Keratinocyte (primary cell): ENCODE results near the gene INO80E.

Experiments used
- EZH2 ChIP-seq: IDR thresholded peaks from one replicate; pipeline ENCODE4 v1.6.1; 2012; ENCODE audit warnings: inconsistent platforms, mild to moderate bottlenecking, low read length, moderate library complexity
- TF ChIP-seq, protein P1 (sequence below), 3 experiments: IDR thresholded peaks in 1 of 3; conservative IDR thresholded peaks in 1 of 3; optimal IDR thresholded peaks in 1 of 3; 2 replicates in 2 of 3; 3 replicates in 1 of 3; pipeline versions ENCODE3 to v1.5.1; 2011; ENCODE audit warnings: low read length in 3 of 3, mild to moderate bottlenecking in 3 of 3, moderate library complexity in 2 of 3, control low read depth in 1 of 3, inconsistent platforms in 1 of 3; ENCODE audit not compliant: insufficient read depth in 2 of 3; ENCODE audit errors: extremely low read depth in 1 of 3

DNA sequence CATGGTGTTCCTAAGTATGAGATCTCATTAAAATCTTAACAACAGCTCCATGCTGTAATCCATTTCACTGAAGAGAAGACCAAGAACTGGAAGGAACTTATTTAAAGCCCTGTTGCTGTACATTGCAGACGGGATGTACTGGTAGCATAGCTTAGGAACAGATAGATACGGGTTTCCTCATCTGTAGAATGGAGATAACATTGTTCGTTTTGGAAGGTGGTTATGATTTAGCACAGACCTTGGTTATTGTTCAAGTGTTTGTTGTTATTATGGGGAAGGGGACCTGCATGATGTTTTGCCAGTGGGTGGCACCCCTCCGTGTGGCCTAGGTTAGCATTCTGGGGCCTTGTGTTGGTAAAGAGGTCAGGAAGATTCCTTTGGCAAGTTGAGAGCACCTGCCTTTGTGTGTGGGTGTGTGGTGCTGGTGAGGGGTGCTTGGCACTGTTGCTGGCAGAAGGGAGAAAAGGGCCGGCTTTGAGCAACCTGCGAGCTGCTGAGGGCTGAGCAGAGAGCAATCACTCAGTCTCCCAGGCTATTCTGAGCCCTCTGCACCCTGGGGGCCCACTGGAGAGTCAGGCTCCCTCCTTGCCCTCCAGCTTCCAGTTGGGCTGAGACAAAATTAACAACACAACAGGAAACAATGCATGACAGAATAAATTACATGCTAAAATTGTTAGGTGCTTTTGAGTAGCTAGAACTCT is 20.1 kb upstream of the INO80E start:
- TF ChIP-seq, protein P1, sequence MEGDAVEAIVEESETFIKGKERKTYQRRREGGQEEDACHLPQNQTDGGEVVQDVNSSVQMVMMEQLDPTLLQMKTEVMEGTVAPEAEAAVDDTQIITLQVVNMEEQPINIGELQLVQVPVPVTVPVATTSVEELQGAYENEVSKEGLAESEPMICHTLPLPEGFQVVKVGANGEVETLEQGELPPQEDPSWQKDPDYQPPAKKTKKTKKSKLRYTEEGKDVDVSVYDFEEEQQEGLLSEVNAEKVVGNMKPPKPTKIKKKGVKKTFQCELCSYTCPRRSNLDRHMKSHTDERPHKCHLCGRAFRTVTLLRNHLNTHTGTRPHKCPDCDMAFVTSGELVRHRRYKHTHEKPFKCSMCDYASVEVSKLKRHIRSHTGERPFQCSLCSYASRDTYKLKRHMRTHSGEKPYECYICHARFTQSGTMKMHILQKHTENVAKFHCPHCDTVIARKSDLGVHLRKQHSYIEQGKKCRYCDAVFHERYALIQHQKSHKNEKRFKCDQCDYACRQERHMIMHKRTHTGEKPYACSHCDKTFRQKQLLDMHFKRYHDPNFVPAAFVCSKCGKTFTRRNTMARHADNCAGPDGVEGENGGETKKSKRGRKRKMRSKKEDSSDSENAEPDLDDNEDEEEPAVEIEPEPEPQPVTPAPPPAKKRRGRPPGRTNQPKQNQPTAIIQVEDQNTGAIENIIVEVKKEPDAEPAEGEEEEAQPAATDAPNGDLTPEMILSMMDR (optimal IDR thresholded peaks at IDR 0.05 in 1 of 3, IDR thresholded peaks at IDR 0.05 in 1 of 3, conservative IDR thresholded peaks at IDR 0.05 in 1 of 3; ENCODE audit: extremely low read depth in 1 of 3, insufficient read depth in 2 of 3, low read length in 3 of 3): no peak
- no peak for TF ChIP-seq EZH2
